Liver (tissue), 9 donors: Measurements from ENCODE around the gene MTF1. TPM values are rescaled to one million over a fixed set of nuclear protein-coding genes. Genes with fewer than 3 reads are reported as not detected.

ENCODE experiments used
- DNase-seq: peaks from one replicate; pipeline ENCODE4 v3.0.0-alpha.2; 2017; ENCODE audit warnings: low spot score
- H3K27ac ChIP-seq, 2 donors: one replicate each; pipeline ENCODE4 v1.7.0; 2013; ENCODE audit warnings: inconsistent platforms in 2 of 2, low read length in 2 of 2, control low read depth in 1 of 2, low read depth in 1 of 2, mild to moderate bottlenecking in 1 of 2
- H3K27me3 ChIP-seq, 4 donors: one replicate each; pipeline versions ENCODE4 v1.6.1 to v1.7.0; 2013; ENCODE audit warnings: low read length in 3 of 4, inconsistent platforms in 1 of 4, mild to moderate bottlenecking in 1 of 4, moderate library complexity in 1 of 4; ENCODE audit not compliant: control insufficient read depth in 4 of 4, insufficient read depth in 4 of 4
- H3K36me3 ChIP-seq, 4 donors: one replicate each; pipeline versions ENCODE4 v1.6.1 to v1.7.0; 2013; ENCODE audit warnings: low read length in 3 of 4, mild to moderate bottlenecking in 3 of 4, low read depth in 1 of 4, moderate library complexity in 1 of 4; ENCODE audit not compliant: control insufficient read depth in 4 of 4, insufficient read depth in 3 of 4
- H3K4me1 ChIP-seq, 4 donors: one replicate each; pipeline versions ENCODE4 v1.6.1 to v1.7.0; 2013; ENCODE audit warnings: low read length in 3 of 4, mild to moderate bottlenecking in 3 of 4, moderate library complexity in 1 of 4; ENCODE audit not compliant: control insufficient read depth in 4 of 4, insufficient read depth in 4 of 4
- H3K4me3 ChIP-seq, 3 donors: one replicate each; pipeline versions ENCODE4 v1.6.1 to v1.7.0; 2013; ENCODE audit warnings: low read length in 3 of 3, control low read depth in 1 of 3, low read depth in 1 of 3, mild to moderate bottlenecking in 1 of 3
- H3K9ac ChIP-seq, 2 donors: one replicate each; pipeline ENCODE4 v1.7.0; 2013; ENCODE audit warnings: low read length in 2 of 2, mild to moderate bottlenecking in 2 of 2, moderate library complexity in 2 of 2, control low read depth in 1 of 2, low read depth in 1 of 2
- H3K9me3 ChIP-seq, 4 donors: one replicate each; pipeline versions ENCODE4 v1.6.1 to v1.7.0; 2013; ENCODE audit warnings: low read length in 3 of 4; ENCODE audit not compliant: control insufficient read depth in 4 of 4
- CTCF ChIP-seq: fragments of 150-350 bp; IDR thresholded peaks from 2 replicates; pipeline ENCODE4 v1.5.1; 2017; ENCODE audit warnings: improper control_type of control experiment, low read depth, low read length; ENCODE audit not compliant: missing input control
- EGR1 ChIP-seq, 2 donors: IDR thresholded peaks; 2 replicates each; pipeline ENCODE4 v1.6.1; 2016 to 2018; ENCODE audit warnings: antibody characterized with exemption in 2 of 2, low read depth in 2 of 2
- FOXA1 ChIP-seq: IDR thresholded peaks from 2 replicates; pipeline ENCODE4 v1.6.1; 2016; ENCODE audit warnings: antibody characterized with exemption
- HNF4A ChIP-seq, 2 donors: conservative IDR thresholded peaks; 2 replicates each; pipeline ENCODE4 v1.6.1; 2016; ENCODE audit warnings: antibody characterized with exemption in 2 of 2, mild to moderate bottlenecking in 2 of 2
- HNF4G ChIP-seq: IDR thresholded peaks from 2 replicates; pipeline ENCODE4 v1.6.1; 2016; ENCODE audit warnings: antibody characterized with exemption
- MAX ChIP-seq: IDR thresholded peaks from 2 replicates; pipeline ENCODE4 v1.6.1; 2016; ENCODE audit warnings: antibody characterized with exemption
- NR2F2 ChIP-seq: IDR thresholded peaks from 2 replicates; pipeline ENCODE4 v1.6.1; 2016; ENCODE audit warnings: antibody characterized with exemption
- RAD21 ChIP-seq, 2 donors: IDR thresholded peaks; 2 replicates each; pipeline ENCODE4 v1.6.1; 2016; ENCODE audit warnings: antibody characterized with exemption in 2 of 2, mild to moderate bottlenecking in 2 of 2
- REST ChIP-seq: IDR thresholded peaks from 2 replicates; pipeline ENCODE4 v1.6.1; 2016; ENCODE audit warnings: antibody characterized with exemption, mild to moderate bottlenecking
- RXRA ChIP-seq, 2 donors: IDR thresholded peaks; 2 replicates each; pipeline ENCODE4 v1.6.1; 2017 to 2018; ENCODE audit warnings: antibody characterized with exemption in 2 of 2, mild to moderate bottlenecking in 1 of 2
- SP1 ChIP-seq: IDR thresholded peaks from 2 replicates; pipeline ENCODE4 v1.6.1; 2018; ENCODE audit warnings: antibody characterized with exemption, mild to moderate bottlenecking
- TAF1 ChIP-seq: conservative IDR thresholded peaks from 2 replicates; pipeline ENCODE4 v1.6.1; 2016; ENCODE audit warnings: antibody characterized with exemption, mild to moderate bottlenecking
- ZBTB33 ChIP-seq: IDR thresholded peaks from 2 replicates; pipeline ENCODE4 v1.6.1; 2016; ENCODE audit warnings: antibody characterized with exemption
- WGBS: extraction: QIAGEN DNeasy Blood & Tissue Kit; methylation state at CpG from one replicate; pipeline ENCODE4 v1.1.7; 2013; 5-methylcytosine and 5-hydroxymethylcytosine counted together
- polyA plus RNA-seq, 2 donors: library from polyadenylated mRNA; stranded (reverse) in 1 of 2; unstranded in 1 of 2; fragments of 200-250 nt in 1 of 2; fragments of >200 nt in 1 of 2; fragmentation: Nextera tagmentation in 1 of 2; extraction: Ambion mirVana in 1 of 2; gene quantifications; one replicate each; pipeline versions ENCODE4 v1.2.1 to v1.2.3, GENCODE V29; 2013 to 2015
- total RNA-seq, 2 donors: library from RNA; depleted of rRNA; stranded (reverse); fragments of >200 nt; gene quantifications; one replicate each; pipeline ENCODE4 v1.2.3, GENCODE V29; 2014
- donor health status: healthy.
- donor health status: healthy.
- donor health status: healthy.
- donor health status: healthy.
- donor health status: healthy.

The MTF1 gene
- total and polyA plus RNA-seq, 4 donors: 2.3 to 3.3 (median 3.0) TPM

GRCh38 chr1:37890378-37891014 lies 31.1 kb upstream of the MTF1 start:
- TF ChIP-seq NR2F2: no peak
- TF ChIP-seq CTCF: peak; percentile 53
- peak; percentile 75 to 79 for TF ChIP-seq RAD21 (IDR thresholded peaks at IDR 0.05)
- no peak overlapping the region for H3K27ac ChIP-seq
- peaks cover 0 to 4% (median 0%) of the 10 kb centered on the region in 4 donors for H3K4me1 ChIP-seq
- no peak overlapping the region for H3K4me3 ChIP-seq
- no peaks in the 10 kb centered on the region for H3K27me3 ChIP-seq
- no peaks in the 10 kb centered on the region for H3K9me3 ChIP-seq
- WGBS: 22% methylated on average over 4 of the region's 4 CpGs
- no peak for DNase-seq
- H3K36me3 ChIP-seq: peaks cover 7 to 41% (median 38%) of the 10 kb centered on the region in 4 donors
- H3K9ac ChIP-seq: no peak overlapping the region

- WGBS: 76% methylated on average over 6 of the region's 6 CpGs
- Histone ChIP-seq H3K36me3 (peaks cover 10 to 54% (median 49%) of the 10 kb centered on the region in 4 donors), H3K9ac (no peak overlapping the region)
These were observed 28.8 kb upstream of the MTF1 start for GRCh38 chr1:37888022-37888700.

More at GRCh38 chr1:37888022-37888700, 28.8 kb upstream of the MTF1 start:
- H3K27ac ChIP-seq: no peak overlapping the region
- no peak overlapping the region for H3K4me3 ChIP-seq
- TF ChIP-seq ZBTB33 (no peak), HNF4A (conservative IDR thresholded peaks at IDR 0.05) (no peak), MAX (no peak), CTCF (no peak), REST (no peak), EGR1 (IDR thresholded peaks at IDR 0.05; ENCODE audit: low read depth in 2 of 2) (no peak), HNF4G (no peak), FOXA1 (no peak), SP1 (no peak), RXRA (IDR thresholded peaks at IDR 0.05) (no peak), TAF1 (no peak)
- no peak for DNase-seq
- no peaks in the 10 kb centered on the region for H3K27me3 ChIP-seq
- H3K9me3 ChIP-seq: no peaks in the 10 kb centered on the region
- peaks cover 0 to 4% (median 0%) of the 10 kb centered on the region in 4 donors for H3K4me1 ChIP-seq
